GM18505 (cell line): ENCODE results near the gene NES.

Experiments
- ATAC-seq: cut with Tn5 transposase; IDR thresholded peaks from one replicate; pipeline ENCODE4 v1.9.1; 2021; ENCODE audit not compliant: unreplicated experiment
- POLR2A ChIP-seq: IDR thresholded peaks from 4 replicates; pipeline ENCODE4 v1.6.1; 2011; ENCODE audit warnings: borderline replicate concordance; ENCODE audit not compliant: insufficient read depth, insufficient read length; ENCODE audit errors: extremely low read depth

NES gene

DNA sequence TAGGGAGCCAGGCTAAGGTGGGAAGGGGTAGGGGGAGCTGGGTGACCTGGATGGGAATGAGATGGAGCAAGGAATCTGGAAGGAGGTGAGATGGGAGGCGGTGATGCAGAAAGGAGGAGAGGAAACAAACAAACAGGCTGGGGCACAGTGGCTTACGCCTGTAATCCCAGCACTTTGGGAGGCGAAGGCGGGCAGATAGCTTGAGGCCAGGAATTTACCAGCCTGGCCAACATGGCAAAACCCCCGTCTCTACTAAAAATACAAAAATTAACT, 17.4 kb upstream of the NES start:
- TF ChIP-seq POLR2A: no peak

DNA sequence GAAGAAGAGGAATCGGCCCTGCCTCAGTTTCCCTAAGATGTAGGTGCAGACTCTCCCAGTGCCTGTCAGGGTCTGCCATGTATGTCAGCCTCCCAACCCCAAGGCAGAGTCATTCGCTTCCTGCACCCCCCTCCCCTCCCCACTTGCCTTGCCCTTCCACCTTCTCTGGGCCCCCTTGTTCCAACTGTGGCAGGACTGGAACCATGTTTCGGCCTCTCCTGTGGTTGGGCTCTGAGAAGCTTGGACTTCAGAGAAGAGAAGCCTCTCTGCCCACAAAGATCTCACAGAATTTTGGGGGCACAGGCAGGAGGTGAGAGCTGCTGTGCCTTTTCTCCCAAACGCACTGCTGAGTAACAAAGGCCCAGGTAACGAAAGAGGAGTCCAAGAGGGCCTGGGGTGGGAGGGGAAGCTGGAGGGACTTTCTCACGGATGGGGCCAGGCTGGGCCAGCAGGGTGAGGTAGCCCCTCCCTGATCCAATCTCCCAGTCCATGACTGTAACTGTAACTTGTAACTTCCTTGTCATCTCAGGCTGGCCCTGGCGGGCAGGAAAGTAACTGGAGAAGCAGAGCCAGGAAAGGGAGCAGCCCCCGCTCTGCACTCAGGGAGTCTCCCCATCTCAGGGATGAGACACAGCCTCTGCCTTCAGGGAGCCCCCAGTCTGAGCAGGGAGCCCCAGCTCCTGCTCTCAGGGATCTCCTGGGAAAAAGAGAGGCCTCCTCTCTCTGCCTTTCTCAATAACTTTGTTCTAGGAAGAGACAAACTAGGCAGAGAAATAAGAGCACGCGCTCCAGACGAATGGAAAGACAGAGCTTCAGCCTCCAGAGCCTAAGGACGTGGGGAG, 16.9 kb upstream of the NES start:
- no peak for TF ChIP-seq POLR2A
- ATAC-seq: no peak

More for the DNA sequence above, 17.4 kb upstream of the NES start:
- ATAC-seq: no peak

DNA sequence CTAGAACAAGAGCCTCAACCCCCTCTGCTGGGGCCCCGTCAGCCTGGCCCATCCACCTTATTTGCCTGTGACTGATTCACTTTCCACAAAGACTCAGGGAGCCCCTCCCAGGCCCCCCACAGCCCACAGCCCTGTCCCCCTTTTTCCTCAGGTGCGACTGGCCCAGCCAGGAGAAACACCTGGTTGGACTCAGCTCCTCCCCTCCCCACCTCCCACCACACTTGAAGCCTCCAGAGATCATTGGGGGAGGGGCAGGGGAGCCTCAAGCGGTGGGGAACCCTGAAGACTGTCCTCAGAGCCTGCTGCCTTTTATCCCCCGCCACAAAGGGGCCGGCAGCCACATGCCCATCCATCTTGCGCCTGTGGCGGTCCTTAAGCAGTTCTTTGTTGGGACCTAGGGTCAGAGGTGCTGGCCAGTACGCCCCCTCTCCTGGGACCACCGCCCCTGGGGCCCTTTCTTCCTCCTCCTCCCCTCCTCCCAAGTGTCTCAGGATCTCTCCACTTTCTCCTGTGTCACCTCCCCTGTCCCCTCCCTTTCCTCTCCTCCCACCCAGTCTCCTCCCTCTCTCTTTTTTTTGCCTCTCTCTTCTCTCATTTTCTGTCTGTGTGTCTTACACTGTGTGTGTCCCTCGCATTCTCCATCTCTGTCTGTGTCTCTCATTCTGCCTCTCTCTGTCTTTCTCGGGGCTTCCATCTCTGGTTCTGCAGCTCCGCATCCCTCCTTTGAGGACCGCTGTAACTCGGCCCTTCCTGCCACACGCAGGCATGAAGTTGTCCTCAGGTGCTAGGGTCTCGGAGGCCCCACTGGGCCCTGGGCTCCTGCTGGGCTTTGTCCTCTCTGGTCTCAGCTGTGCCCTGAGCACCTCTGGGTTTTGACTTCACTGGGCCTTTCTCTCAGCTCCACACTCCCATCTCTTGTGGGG, 16.0 kb upstream of the NES start:
- no peak for TF ChIP-seq POLR2A
- ATAC-seq: no peak

DNA sequence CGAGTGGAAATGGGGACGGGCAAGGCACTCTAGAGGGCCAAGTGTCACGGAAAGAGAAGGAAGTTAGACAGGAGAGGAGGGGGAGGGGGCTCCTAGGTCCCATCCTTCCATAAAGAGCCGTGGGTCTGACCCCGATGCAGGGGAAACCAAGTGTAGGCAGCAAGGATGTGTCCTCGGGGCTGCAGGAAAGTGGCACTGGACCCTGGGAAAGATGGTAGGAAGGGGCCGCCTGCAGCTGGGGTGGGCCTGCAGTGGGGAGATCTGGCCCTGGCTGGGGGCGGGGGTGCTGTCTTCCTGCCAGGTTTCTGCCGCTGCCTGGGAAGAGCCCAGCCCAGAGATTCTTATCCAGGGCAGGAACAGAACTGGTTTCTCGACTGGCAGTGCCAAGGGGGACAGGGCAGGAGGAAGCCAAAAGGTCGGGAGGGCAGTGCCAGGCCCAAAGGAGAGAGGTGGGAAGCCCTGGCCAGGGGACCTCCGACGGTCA, 15.3 kb upstream of the NES start:
- no peak for ATAC-seq
- no peak for TF ChIP-seq POLR2A

DNA sequence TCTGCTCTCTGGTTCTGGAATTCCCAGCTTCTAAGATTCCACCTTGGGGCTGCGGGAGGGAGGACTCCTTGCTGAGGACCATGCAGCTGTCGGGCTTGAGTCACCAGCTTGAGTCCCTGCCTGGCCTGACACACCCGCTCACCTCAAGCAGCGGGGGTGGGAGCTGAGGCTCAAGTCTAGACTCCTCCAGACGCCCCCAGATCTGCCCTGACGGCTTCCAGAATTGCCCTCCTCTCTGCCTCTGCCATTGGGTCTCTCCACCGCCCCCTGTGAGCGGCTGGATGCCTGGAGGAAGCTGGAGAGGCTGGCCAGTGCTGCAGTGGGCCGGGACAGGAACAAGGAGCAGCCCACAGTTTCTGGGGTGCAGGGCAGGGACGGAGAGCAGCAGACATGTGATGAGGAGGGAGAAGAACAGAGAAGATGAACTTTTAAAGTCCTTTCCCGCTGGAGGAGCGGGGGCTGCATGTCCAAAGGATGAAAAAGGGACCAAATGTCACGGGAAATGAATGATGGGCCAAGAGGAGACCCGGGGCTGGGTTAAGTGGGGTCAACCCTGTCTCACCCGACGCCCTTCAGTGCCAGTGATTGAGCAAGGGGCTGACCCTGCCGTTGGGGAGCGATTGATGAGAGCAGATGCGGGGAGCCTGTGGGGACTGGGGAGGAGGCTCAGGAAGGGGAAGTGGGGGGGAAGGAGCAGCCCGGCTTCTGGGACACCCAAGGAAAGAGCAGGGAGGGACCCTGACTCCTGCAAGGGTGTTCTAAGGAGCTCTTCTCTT, 14.6 kb upstream of the NES start:
- no peak for TF ChIP-seq POLR2A
- no peak for ATAC-seq

DNA sequence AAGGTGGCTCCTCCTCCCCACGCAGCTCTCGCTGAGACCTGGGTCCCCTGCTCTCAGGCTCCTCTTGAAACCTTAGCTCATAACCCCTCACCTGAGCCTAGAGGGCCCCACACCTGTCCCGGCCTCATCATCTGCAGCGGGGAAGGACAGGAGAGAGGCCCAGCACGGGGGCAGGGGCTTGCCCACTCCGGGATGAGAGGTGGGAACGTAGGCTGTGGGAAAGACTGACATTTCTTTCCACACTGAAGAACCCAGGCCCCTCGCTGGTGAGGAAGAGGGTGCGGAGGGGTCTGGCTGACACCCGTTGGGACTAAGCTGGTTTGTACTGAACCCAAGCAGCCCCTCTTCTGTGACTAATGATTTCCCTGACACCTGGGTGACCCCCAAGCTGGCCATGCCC, 14.0 kb upstream of the NES start:
- no peak for TF ChIP-seq POLR2A
- ATAC-seq: no peak

DNA sequence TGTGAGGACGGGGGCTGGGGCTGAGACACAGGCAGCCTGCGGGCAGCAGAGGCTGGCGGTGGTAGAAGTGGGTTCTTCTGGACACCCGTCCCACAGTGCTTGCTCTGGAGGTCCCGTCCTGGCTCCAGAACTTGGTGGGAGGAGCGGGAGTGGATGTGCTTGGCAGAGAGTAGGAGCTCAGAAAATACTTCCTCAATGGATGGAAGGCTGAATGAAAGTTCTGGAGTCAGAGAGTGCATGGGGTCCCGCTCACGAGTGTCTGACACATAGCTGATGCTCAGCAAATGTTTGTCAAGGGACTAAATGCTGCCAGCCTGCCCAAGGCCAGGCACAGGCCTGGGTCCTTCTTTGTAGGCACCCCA, 13.4 kb upstream of the NES start:
- no peak for ATAC-seq
- TF ChIP-seq POLR2A: no peak

DNA sequence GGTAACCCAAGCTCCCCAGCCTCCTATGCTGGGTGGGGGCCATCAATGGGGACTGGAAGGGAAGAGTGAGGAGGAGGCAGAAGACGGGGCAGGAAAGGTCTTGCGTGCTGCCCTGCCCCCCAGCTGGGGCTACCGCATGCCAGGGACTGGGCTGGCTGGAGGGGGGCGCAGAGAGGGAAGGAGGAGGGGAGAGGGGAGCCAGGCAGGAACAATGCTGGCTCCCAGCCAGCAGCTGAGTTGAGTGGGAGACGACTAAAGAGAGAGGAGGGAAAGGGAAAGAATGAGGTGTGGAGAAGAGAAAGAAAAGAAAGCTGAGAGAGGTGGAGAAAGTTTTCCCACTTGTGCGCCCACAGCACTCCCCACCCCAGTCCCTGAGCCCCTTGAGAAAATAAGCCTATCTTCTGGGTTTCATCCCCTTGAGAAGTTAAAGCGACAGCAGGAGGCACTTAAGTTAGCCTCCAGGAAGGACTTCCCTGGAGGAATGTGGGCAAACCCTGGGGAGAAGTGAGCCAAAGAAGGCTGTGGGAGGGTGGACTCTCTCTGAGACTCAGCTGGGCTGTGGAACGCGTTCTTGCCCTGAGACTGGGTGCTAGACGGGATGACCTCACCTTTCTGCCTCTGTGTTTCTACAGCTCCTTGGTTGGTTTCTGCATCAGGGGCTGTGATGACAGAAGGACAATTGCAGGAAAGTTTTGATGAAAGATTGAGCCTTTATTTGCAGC, 12.9 kb upstream of the NES start:
- no peak for ATAC-seq
- TF ChIP-seq POLR2A: no peak

DNA sequence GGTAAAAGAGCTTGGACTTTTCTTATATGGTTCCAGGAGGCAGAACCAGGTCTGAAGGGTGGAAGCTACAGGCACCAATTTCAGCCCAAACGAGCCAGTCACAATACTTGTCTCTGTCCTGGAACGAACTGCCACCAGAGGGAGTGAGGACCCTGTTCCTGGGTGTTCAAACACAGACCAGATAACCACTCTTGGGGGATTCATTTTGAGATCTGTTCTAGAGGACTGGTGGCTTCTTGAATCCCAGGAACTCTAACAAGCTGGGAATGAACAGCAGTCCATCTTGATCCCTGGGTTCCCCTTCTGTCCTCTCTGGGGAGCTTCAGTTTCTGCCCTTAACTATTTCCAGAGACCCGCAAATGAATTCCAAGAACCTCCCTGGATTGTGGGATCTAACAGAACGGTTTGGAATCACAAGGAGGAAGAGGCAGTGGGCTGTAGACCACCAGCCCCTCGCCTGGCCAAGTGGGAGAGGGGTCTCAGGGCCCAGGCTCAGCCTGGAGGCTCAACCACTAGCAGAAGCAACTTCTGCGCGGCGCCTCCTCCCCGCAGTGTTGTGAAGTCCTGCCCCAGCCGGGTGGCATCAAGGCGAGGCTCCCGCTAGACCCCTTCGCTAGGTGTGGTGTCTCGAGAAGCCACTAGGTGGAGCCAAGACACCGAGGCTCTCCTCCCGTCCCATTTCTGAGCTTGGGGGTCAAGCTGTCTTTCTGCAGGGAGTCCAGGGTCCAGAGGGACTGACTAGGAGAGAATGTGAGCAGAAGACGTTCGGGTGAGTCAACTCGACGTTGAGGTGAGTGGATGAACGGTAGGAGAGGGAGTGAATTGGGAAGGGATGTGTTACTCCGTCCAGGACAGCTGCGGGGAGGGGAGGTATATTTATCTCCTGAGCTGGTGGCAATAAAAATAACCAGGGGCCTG, 12.1 kb upstream of the NES start:
- no peak for TF ChIP-seq POLR2A
- peak; percentile 61 for ATAC-seq

DNA sequence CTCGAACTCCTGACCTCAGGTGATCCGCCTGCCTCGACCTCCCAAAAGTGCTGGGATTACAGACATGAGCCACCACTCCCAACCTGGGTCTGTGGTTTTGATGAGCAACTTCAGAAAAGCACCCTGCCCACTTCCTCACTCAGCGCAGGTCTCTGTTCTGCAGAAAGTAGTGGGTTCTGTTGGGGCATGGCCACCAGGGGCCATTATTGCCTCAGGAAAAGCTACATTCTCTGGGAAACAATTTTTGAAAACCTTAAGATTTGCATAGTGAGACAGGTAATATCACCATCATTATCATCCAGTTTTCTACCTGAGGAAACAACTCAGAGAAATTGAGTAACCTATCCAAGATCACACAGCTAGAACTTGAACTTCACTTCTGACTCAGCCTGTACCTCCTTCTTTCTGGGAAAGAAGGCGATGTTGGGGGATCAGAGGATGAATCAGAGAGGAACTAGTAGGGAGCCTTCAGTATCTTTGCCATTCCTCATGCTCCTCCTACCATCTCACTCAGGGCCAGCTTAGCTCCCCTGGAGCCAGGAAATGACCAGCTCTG, 7.1 kb upstream of the NES start:
- no peak for TF ChIP-seq POLR2A
- ATAC-seq: no peak

DNA sequence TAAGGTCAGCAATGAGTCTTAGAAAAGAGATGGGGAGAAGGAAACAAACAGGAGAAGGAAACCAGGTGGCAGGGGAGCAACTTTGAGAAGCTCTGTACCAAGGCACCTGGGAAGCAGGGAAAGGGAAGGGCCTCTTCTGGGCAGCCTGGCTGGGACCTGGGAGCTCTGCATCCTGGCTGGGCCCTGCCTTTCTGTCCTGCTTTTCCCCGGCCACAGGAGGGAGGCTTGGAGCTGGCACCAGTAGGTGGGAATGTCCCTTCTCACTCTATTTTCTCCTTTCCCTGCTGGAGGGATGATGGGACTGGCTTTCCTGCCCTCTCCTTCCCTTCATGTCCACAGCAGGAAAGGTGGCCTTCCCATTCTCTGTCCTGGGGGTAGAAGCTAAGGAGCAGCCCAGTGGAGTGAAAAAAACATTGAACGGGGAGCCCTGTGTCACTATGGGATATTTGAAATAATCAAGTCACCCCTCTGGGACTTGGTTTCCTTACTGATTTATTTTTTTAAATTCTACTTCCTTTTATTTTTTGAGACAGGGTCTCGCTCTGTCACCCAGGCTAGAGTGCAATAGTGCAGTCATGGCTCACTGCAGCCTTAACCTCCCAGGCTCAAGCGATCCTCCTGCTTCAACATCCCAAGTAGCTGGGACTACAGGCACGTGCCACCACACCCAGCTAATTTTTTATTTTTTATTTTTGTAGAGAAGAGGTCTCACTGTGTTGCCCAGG, 5.1 kb upstream of the NES start:
- no peak for TF ChIP-seq POLR2A
- ATAC-seq: no peak
